Measurements from ENCODE around the gene FAM240A. TPM values are rescaled to one million over a fixed set of nuclear protein-coding genes. Genes with fewer than 3 reads are reported as not detected.

FAM240A gene
- total and polyA plus RNA-seq, 2 experiments from 2014 or later, result 0.18 TPM; not detected in 1

DNA sequence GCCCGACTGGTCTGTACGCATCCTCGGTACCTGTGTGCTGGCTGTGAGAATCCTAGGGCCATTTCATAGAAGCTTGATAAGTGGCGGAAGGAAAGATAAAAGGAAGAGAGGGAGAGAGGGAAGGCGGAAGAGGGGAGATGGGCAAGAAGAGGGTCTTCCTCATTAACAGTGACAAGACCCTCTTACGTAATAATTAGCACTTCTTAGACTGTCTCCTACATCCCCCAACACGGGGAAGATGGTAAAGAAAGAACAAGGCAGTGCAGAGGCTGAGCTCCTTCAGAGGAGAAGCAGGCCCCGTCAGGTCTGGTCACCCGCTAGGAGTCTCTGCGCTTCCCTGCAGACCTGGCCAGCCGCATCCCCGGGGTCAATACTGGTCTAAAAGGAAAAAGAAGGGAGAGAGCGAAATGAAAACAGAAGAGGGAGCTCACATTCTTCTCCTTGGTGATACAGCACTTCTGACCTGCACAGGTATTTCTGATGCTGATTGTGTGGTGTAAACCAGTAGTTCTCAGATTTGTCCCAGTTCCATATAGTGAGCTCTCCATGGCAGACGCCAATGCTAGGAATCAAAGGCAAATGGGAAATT lies 19.0 kb upstream of the FAM240A start:
- H3K4me1 ChIP-seq (ENCODE audit: insufficient read depth), result no peaks in the 10 kb centered on the region; the same call in 1 of the 2 replicates
- Mint-ChIP-seq H3K9me3 (peaks cover 62% of the 10 kb centered on the region), H3K4me1 (peaks cover 10% of the 10 kb centered on the region), H3K27ac (no peak overlapping the region), H3K27me3 (ENCODE audit: insufficient read depth, low read depth, poor library complexity) (peaks cover 15% of the 10 kb centered on the region), H3K4me3 (no peak overlapping the region), H3K36me3 (ENCODE audit: low read depth) (peaks cover 54% of the 10 kb centered on the region)
- no peak overlapping the region for H3K4me3 ChIP-seq
- peaks cover 33% of the 10 kb centered on the region for H3K36me3 ChIP-seq (ENCODE audit: insufficient read depth)
- H4K20me1 ChIP-seq (replicated peaks; ENCODE audit: insufficient read depth), result no peaks in the 10 kb centered on the region
- no peak overlapping the region for H2AFZ ChIP-seq
- H3F3A ChIP-seq (replicated peaks; ENCODE audit: low read depth), result peaks cover 8% of the 10 kb centered on the region; the same call in 1 of the 2 replicates
- ATAC-seq (peak; percentile 50; the same call in 2 of the 3 replicates), DNase-seq (ENCODE audit: low spot score) (no peak)
- TF ChIP-seq, protein P1, sequence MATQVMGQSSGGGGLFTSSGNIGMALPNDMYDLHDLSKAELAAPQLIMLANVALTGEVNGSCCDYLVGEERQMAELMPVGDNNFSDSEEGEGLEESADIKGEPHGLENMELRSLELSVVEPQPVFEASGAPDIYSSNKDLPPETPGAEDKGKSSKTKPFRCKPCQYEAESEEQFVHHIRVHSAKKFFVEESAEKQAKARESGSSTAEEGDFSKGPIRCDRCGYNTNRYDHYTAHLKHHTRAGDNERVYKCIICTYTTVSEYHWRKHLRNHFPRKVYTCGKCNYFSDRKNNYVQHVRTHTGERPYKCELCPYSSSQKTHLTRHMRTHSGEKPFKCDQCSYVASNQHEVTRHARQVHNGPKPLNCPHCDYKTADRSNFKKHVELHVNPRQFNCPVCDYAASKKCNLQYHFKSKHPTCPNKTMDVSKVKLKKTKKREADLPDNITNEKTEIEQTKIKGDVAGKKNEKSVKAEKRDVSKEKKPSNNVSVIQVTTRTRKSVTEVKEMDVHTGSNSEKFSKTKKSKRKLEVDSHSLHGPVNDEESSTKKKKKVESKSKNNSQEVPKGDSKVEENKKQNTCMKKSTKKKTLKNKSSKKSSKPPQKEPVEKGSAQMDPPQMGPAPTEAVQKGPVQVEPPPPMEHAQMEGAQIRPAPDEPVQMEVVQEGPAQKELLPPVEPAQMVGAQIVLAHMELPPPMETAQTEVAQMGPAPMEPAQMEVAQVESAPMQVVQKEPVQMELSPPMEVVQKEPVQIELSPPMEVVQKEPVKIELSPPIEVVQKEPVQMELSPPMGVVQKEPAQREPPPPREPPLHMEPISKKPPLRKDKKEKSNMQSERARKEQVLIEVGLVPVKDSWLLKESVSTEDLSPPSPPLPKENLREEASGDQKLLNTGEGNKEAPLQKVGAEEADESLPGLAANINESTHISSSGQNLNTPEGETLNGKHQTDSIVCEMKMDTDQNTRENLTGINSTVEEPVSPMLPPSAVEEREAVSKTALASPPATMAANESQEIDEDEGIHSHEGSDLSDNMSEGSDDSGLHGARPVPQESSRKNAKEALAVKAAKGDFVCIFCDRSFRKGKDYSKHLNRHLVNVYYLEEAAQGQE (IDR thresholded peaks at IDR 0.05; ENCODE audit: unreplicated experiment), result no peak
- TF ChIP-seq CTCF (conservative IDR thresholded peaks at IDR 0.05; ENCODE audit: low read depth in 2 of 2), result peak; percentile 11 to 59; a peak in 2 of 4 replicates
- no peaks in the 10 kb centered on the region for H3K79me2 ChIP-seq (replicated peaks; ENCODE audit: insufficient read depth)
- peaks cover 9% of the 10 kb centered on the region; the same call in 1 of the 2 replicates for H3K9me2 ChIP-seq (ENCODE audit: insufficient read depth)
- no peaks in the 10 kb centered on the region for H3K27me3 ChIP-seq (ENCODE audit: insufficient read depth)
- no peak overlapping the region for H3K27ac ChIP-seq (ENCODE audit: low read depth)
- no peak overlapping the region for H3K4me2 ChIP-seq

DNA sequence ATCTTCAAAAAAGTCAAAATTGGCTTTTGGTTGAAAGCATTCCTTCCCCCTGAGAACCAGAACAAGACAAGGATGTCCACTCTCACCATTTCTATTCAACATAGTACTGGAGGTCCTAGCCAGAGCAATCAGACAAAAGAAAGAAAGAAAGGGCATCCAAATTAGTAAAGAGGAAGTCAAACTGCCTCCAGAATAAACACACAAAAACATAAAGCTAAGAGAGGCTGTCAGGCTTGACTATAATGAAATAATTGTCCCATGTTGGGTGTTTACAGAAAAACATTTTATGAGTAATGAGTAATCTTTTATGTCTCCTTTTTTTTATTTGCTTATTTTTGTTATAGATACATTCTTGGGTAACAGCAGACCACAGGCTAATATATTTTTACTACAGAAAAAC lies 18.3 kb upstream of the FAM240A start:
- H3K4me3 Mint-ChIP-seq, result no peak overlapping the region
- H3K9me2 ChIP-seq (ENCODE audit: insufficient read depth), result peaks cover 15% of the 10 kb centered on the region
- no peak overlapping the region for H3K27ac Mint-ChIP-seq
- peaks cover 11% of the 10 kb centered on the region for H3K27me3 Mint-ChIP-seq (ENCODE audit: insufficient read depth, low read depth, poor library complexity)
- no peak overlapping the region for H3K4me2 ChIP-seq
- H3K27me3 ChIP-seq (ENCODE audit: insufficient read depth), result no peaks in the 10 kb centered on the region
- peaks cover 51% of the 10 kb centered on the region for H3K36me3 Mint-ChIP-seq (ENCODE audit: low read depth)
- no peak overlapping the region for H3K27ac ChIP-seq (ENCODE audit: low read depth)
- peaks cover 5% of the 10 kb centered on the region for H3K4me1 ChIP-seq (ENCODE audit: insufficient read depth)
- H3K4me3 ChIP-seq, result no peak overlapping the region
- peaks cover 16% of the 10 kb centered on the region for H3K4me1 Mint-ChIP-seq
- no peak for DNase-seq (ENCODE audit: low spot score)
- peaks cover 27% of the 10 kb centered on the region for H3K36me3 ChIP-seq (ENCODE audit: insufficient read depth)
- no peaks in the 10 kb centered on the region for H3K79me2 ChIP-seq (replicated peaks; ENCODE audit: insufficient read depth)
- no peaks in the 10 kb centered on the region for H4K20me1 ChIP-seq (replicated peaks; ENCODE audit: insufficient read depth)
- no peak overlapping the region for H2AFZ ChIP-seq
- peaks cover 60% of the 10 kb centered on the region for H3K9me3 Mint-ChIP-seq
- ATAC-seq, result no peak
- H3F3A ChIP-seq (replicated peaks; ENCODE audit: low read depth), result peaks cover 3% of the 10 kb centered on the region; the same call in 1 of the 2 replicates
- no peak for TF ChIP-seq ZNF331 (CRISPR knock-in tag; IDR thresholded peaks at IDR 0.05; ENCODE audit: low read depth)
- no peak for TF ChIP-seq ZNF462 (CRISPR knock-in tag; IDR thresholded peaks at IDR 0.05)
- TF ChIP-seq NANOG (IDR thresholded peaks at IDR 0.05; ENCODE audit: borderline replicate concordance), result no peak
- no peak for TF ChIP-seq EZH2phosphoT487 (IDR thresholded peaks at IDR 0.05; ENCODE audit: unreplicated experiment)
- TF ChIP-seq JUNB (IDR thresholded peaks at IDR 0.05; ENCODE audit: unreplicated experiment), result no peak

All from GM23338 (cell line).